HepG2 (cell line): Measurements from ENCODE around the gene ADAM10. TPM values are rescaled to one million over a fixed set of nuclear protein-coding genes. Genes with fewer than 3 reads are reported as not detected.

Source experiments
- ATAC-seq: fragments of 200-7000 bp; cut with Tn5 transposase; 3 replicates; pipeline ENCODE4 v1.9.1; 2020; ENCODE audit warnings: mild to moderate bottlenecking, moderate library complexity
- BruUV-seq: library from RNA; stranded (reverse); fragments of 400-500 nt; replicated peaks from 2 replicates; lab custom pipeline; 2021; lab: Mats Ljungman, UMichigan
- CTCF ChIA-PET: fragments of 300-600 bp; formaldehyde crosslinking; extraction: SDS; loops from one replicate; lab custom pipeline; 2021; ENCODE audit warnings: low total read pairs, inconsistent platforms, low intra/inter-chr PET ratio; lab: Yijun Ruan, JAX
- POLR2A ChIA-PET: fragments of 350-600 bp; sonication (Branson Sonifier 250); formaldehyde crosslinking; loops from one replicate; lab custom pipeline; 2020; ENCODE audit warnings: antibody characterized with exemption, inconsistent platforms; lab: Yijun Ruan, JAX
- DNase-seq: peaks from one replicate; pipeline ENCODE4 v3.0.0-alpha.2; 2015; ENCODE audit warnings: low spot score
- FAIRE-seq: peaks from 3 replicates; lab custom pipeline; 2011; peaks lifted over from hg19 to GRCh38; lab: Jason Lieb, UNC
- H2AFZ ChIP-seq: one replicate; pipeline ENCODE4 v1.6.1; 2011; ENCODE audit warnings: low read length, inconsistent platforms
- H3K27ac ChIP-seq: fragments of 300-600 bp; 3 replicates; pipeline ENCODE4 v1.8.0; 2011; ENCODE audit warnings: mixed run types, mild to moderate bottlenecking, mixed read lengths, low read length, inconsistent platforms; ENCODE audit not compliant: insufficient read depth; ENCODE audit errors: extremely low read length
- H3K27me3 ChIP-seq, 2 experiments: fragments of 200-600 bp in 1 of 2; 2 replicates in 1 of 2; 3 replicates in 1 of 2; pipeline versions ENCODE4 v1.6.0 to v1.8.0; 2011; ENCODE audit warnings: low read length in 2 of 2, mild to moderate bottlenecking in 2 of 2, moderate library complexity in 2 of 2, inconsistent platforms in 1 of 2; ENCODE audit not compliant: insufficient read depth in 2 of 2, control insufficient read depth in 1 of 2
- H3K36me3 ChIP-seq, 2 experiments: fragments of 200-600 bp in 1 of 2; replicated peaks in 1 of 2; 2 replicates in 1 of 2; 3 replicates in 1 of 2; pipeline versions ENCODE4 v1.5.1 to v1.8.0; 2011; ENCODE audit warnings: low read length in 2 of 2, inconsistent platforms in 1 of 2; ENCODE audit not compliant: insufficient read depth in 2 of 2, control insufficient read depth in 1 of 2
- H3K4me1 ChIP-seq: 2 replicates; pipeline ENCODE4 v1.5.1; 2012; ENCODE audit warnings: low read length, inconsistent platforms; ENCODE audit not compliant: insufficient read depth
- H3K4me2 ChIP-seq: 2 replicates; pipeline ENCODE4 v1.6.0; 2011; ENCODE audit warnings: low read depth, low read length, inconsistent platforms
- H3K4me3 ChIP-seq, 3 experiments: fragments of 200-600 bp in 1 of 3; sonication (generic), shearing (Covaris generic) in 1 of 3; replicated peaks in 1 of 3; 2 replicates each; pipeline ENCODE4 v1.5.1; 2011 to 2016; ENCODE audit warnings: low read length in 3 of 3, inconsistent platforms in 2 of 3, low read depth in 2 of 3, mild to moderate bottlenecking in 2 of 3, control low read depth in 1 of 3, mixed read lengths in 1 of 3; ENCODE audit not compliant: insufficient read depth in 1 of 3
- H3K79me2 ChIP-seq: one replicate; pipeline ENCODE4 v1.6.1; 2011; ENCODE audit warnings: low read length, inconsistent platforms; ENCODE audit not compliant: insufficient read depth
- H3K9ac ChIP-seq: 2 replicates; pipeline ENCODE4 v1.6.0; 2011; ENCODE audit warnings: mild to moderate bottlenecking, low read depth, low read length, inconsistent platforms; ENCODE audit not compliant: insufficient read depth
- H3K9me3 ChIP-seq: 2 replicates; pipeline ENCODE4 v1.5.1; 2012; ENCODE audit warnings: mild to moderate bottlenecking, low read length
- H4K20me1 ChIP-seq: 2 replicates; pipeline ENCODE4 v1.6.0; 2011; ENCODE audit warnings: inconsistent platforms, mild to moderate bottlenecking, low read length, moderate library complexity; ENCODE audit not compliant: insufficient read depth
- IRF9 ChIP-seq: sonication (generic); formaldehyde crosslinking; IDR thresholded peaks from 2 replicates; pipeline ENCODE4 v1.8.0; 2022; ENCODE audit warnings: missing genetic modification reagents, mild to moderate bottlenecking, borderline replicate concordance
- KMT2B ChIP-seq: IDR thresholded peaks from 2 replicates; pipeline ENCODE4 v1.6.1; 2016; ENCODE audit warnings: missing genetic modification reagents, missing compliant biosample characterization
- TBP ChIP-seq: sonication (generic); formaldehyde crosslinking; IDR thresholded peaks from 2 replicates; pipeline ENCODE4 v1.5.0; 2020; ENCODE audit warnings: missing genetic modification reagents
- ZFAT ChIP-seq: sonication (generic); formaldehyde crosslinking; conservative IDR thresholded peaks from 2 replicates; pipeline ENCODE4 v1.8.1; 2023; ENCODE audit warnings: missing genetic modification reagents, inconsistent platforms
- ZNF12 ChIP-seq: sonication (generic); formaldehyde crosslinking; IDR thresholded peaks from 2 replicates; pipeline ENCODE4 v1.5.0; 2020; ENCODE audit warnings: missing genetic modification reagents
- ZNF34 ChIP-seq: sonication (generic); formaldehyde crosslinking; IDR thresholded peaks from 2 replicates; pipeline ENCODE4 v1.4.0; 2020; ENCODE audit warnings: mild to moderate bottlenecking, missing genetic modification reagents, borderline replicate concordance
- ZNF460 ChIP-seq: sonication (generic); formaldehyde crosslinking; IDR thresholded peaks from 2 replicates; pipeline ENCODE4 v1.5.1; 2020; ENCODE audit warnings: missing genetic modification reagents, mild to moderate bottlenecking, borderline replicate concordance
- ZNF614 ChIP-seq: IDR thresholded peaks from 2 replicates; pipeline ENCODE4 v1.6.1; 2018; ENCODE audit warnings: missing biosample characterization, missing genetic modification reagents, inconsistent platforms, borderline replicate concordance
- ZSCAN29 ChIP-seq: sonication (generic); formaldehyde crosslinking; conservative IDR thresholded peaks from 2 replicates; pipeline ENCODE4 v1.4.0; 2020; ENCODE audit warnings: mild to moderate bottlenecking, missing genetic modification reagents
- WGBS: methylation state at CpG from one replicate; pipeline ENCODE4 v1.1.6; 2017; ENCODE audit warnings: low lambda C conversion rate; 5-methylcytosine and 5-hydroxymethylcytosine counted together
- in situ Hi-C: cut with HindIII; loops from 2 replicates; pipeline ENCODE4 v1.10.0; 2017; ENCODE audit warnings: low pct_unique_long_range_greater_than_20kb; ENCODE audit not compliant: extremely low pct_ligation_motif_present
- intact Hi-C: fragments of 100-400 bp; cut with micrococcal nuclease; formaldehyde crosslinking; loops from one replicate; pipeline ENCODE4 v1.10.0; 2022; ENCODE audit not compliant: unreplicated experiment
- polyA plus RNA-seq, 8 experiments: library from polyadenylated mRNA; depleted of rRNA in 3 of 8; stranded (reverse) in 7 of 8; unstranded in 1 of 8; fragments of >200 nt; fragmentation: Illumina TruSeq in 4 of 8; extraction: Trizol in 4 of 8; gene quantifications; 2 replicates each; pipeline versions ENCODE4 v1.2.1 to v1.2.3, GENCODE V29; 2011 to 2016; ENCODE audit warnings: low read depth in 4 of 8, missing spikeins in 1 of 8, mixed read lengths in 1 of 8; ENCODE audit not compliant: insufficient read depth in 1 of 8
- total RNA-seq, 5 experiments: library from RNA; depleted of rRNA; stranded (reverse); fragments of >200 nt; fragmentation: Illumina TruSeq; extraction: Trizol; gene quantifications; 2 replicates each; pipeline ENCODE4 v1.2.3, GENCODE V29; 2016; ENCODE audit warnings: low read depth in 1 of 5
- TF ChIP-seq, protein P1 (sequence below): sonication (generic); formaldehyde crosslinking; IDR thresholded peaks from 2 replicates; pipeline ENCODE4 v1.4.0; 2020; ENCODE audit warnings: mild to moderate bottlenecking, missing genetic modification reagents
- TF ChIP-seq, protein P2 (sequence below): sonication (generic); formaldehyde crosslinking; IDR thresholded peaks from 2 replicates; pipeline ENCODE4 v1.5.1; 2020; ENCODE audit warnings: mild to moderate bottlenecking, missing genetic modification reagents, moderate library complexity

Gene ADAM10
- total and polyA plus RNA-seq, 2 of the 13 experiments (the other 11 are each of a cell fraction or from before 2014, with no cell fraction given), result 92.7 to 125 TPM

DNA sequence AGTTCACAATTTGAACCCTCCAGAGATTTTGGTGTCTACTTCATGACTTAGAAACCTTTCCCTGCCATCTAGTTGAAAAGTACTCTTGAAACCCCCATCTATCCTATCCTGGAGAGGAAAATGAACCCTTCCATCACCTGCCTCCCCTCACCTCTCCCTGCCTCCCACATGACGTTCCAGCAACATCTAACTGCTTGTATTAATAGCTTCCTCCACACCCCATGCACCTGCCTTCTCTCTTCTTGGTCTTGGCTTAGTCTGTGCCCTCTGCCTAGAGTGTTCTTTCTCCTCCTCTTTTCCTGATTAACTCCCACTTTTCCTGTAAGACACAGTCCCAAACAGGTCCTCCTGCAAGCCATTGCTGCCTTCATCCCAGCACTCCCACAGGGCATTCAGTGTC is 210.0 kb downstream of the ADAM10 start (continued):
- TF ChIP-seq, protein P1, sequence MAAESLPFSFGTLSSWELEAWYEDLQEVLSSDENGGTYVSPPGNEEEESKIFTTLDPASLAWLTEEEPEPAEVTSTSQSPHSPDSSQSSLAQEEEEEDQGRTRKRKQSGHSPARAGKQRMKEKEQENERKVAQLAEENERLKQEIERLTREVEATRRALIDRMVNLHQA (CRISPR knock-in tag), result no peak
- no peak for TF ChIP-seq ZFAT (CRISPR knock-in tag)
- no peak for TF ChIP-seq TBP (CRISPR knock-in tag)
- TF ChIP-seq ZNF34 (CRISPR knock-in tag), result no peak
- TF ChIP-seq, all 625 proteins: peak for 0

DNA sequence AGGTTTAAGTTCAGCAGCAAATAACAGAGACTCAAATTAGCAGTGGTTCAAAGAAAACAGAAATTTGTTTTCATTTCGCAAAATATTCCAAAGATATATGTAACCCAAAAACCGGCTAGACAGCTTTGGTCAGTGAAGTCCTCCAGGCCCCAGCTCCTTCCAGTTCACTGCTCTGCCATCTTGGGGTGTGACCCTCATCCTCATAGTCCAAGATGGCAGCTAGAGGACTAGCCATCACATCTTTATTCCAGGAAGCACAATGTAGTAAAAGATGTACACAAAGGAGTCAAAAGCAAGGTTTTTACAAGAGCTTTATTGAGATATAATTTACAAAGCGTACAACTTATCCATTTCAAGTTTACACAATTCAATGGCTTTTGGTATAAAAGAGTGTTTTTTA is 210.6 kb downstream of the ADAM10 start:
- Histone ChIP-seq H3K4me2 (no peak overlapping the region), H3K79me2 (no peaks in the 10 kb centered on the region), H2AFZ (no peak overlapping the region), H3K27me3 (no peaks in the 10 kb centered on the region), H4K20me1 (no peaks in the 10 kb centered on the region), H3K4me1 (peaks cover 21% of the 10 kb centered on the region), H3K9ac (no peak overlapping the region), H3K36me3 (peaks cover 2 to 13% of the 10 kb centered on the region in 2 experiments; a peak in 2 of 5 replicates), H3K27ac (no peak overlapping the region), H3K4me3 (no peak overlapping the region), H3K9me3 (no peaks in the 10 kb centered on the region)
- whole genome bisulfite sequencing, result 91% methylated on average over 3 of the region's 3 CpGs
- ATAC-seq (no peak), DNase-seq (no peak), FAIRE-seq (no peak)
- no peak for TF ChIP-seq ZSCAN29
- TF ChIP-seq KMT2B (CRISPR knock-in tag), result no peak
- TF ChIP-seq, protein P2, sequence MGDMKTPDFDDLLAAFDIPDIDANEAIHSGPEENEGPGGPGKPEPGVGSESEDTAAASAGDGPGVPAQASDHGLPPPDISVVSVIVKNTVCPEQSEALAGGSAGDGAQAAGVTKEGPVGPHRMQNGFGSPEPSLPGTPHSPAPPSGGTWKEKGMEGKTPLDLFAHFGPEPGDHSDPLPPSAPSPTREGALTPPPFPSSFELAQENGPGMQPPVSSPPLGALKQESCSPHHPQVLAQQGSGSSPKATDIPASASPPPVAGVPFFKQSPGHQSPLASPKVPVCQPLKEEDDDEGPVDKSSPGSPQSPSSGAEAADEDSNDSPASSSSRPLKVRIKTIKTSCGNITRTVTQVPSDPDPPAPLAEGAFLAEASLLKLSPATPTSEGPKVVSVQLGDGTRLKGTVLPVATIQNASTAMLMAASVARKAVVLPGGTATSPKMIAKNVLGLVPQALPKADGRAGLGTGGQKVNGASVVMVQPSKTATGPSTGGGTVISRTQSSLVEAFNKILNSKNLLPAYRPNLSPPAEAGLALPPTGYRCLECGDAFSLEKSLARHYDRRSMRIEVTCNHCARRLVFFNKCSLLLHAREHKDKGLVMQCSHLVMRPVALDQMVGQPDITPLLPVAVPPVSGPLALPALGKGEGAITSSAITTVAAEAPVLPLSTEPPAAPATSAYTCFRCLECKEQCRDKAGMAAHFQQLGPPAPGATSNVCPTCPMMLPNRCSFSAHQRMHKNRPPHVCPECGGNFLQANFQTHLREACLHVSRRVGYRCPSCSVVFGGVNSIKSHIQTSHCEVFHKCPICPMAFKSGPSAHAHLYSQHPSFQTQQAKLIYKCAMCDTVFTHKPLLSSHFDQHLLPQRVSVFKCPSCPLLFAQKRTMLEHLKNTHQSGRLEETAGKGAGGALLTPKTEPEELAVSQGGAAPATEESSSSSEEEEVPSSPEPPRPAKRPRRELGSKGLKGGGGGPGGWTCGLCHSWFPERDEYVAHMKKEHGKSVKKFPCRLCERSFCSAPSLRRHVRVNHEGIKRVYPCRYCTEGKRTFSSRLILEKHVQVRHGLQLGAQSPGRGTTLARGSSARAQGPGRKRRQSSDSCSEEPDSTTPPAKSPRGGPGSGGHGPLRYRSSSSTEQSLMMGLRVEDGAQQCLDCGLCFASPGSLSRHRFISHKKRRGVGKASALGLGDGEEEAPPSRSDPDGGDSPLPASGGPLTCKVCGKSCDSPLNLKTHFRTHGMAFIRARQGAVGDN (CRISPR knock-in tag), result no peak
- no peak for TF ChIP-seq ZNF614 (CRISPR knock-in tag)
- TF ChIP-seq IRF9 (CRISPR knock-in tag), result no peak
- TF ChIP-seq ZNF12, result no peak
- no peak for TF ChIP-seq ZNF460
- ChIA-PET CTCF (no interaction called here), POLR2A (no interaction called here)
- intact Hi-C loops, result no loop called here
- no TSS peak for BruUV-seq
- in situ Hi-C loops, result no loop called here
